GM12872 (cell line): ENCODE results near the gene POU3F3.

Experiments used
- CTCF ChIP-seq: IDR thresholded peaks from 3 replicates; pipeline ENCODE4 v1.5.1; 2011; ENCODE audit warnings: low read depth, mild to moderate bottlenecking, low read length, moderate library complexity; ENCODE audit not compliant: insufficient read depth

The POU3F3 gene

GRCh38 chr2:104864280-104865095 lies 10.6 kb downstream of the POU3F3 start:
- no peak for TF ChIP-seq CTCF

- TF ChIP-seq CTCF, result no peak
Observed at GRCh38 chr2:104865096-104865470, 11.2 kb downstream of the POU3F3 start.

GRCh38 chr2:104866122-104866864 lies 12.4 kb downstream of the POU3F3 start:
- TF ChIP-seq CTCF, result no peak

GRCh38 chr2:104866883-104867812 lies 13.2 kb downstream of the POU3F3 start:
- no peak for TF ChIP-seq CTCF

- TF ChIP-seq CTCF, result no peak
Observed at GRCh38 chr2:104867813-104868504, 14.0 kb downstream of the POU3F3 start.

GRCh38 chr2:104868505-104868866 lies 14.6 kb downstream of the POU3F3 start:
- TF ChIP-seq CTCF, result no peak
